COLO668 (cell line): Measurements from ENCODE around the gene MYB.
"Not testable (repeated sequence)": the region's sequence is repeated elsewhere in the genome, so short reads cannot be mapped to it uniquely, and the experiment has no call there.

Experiments used
- DNase-seq: peaks from one replicate; lab custom pipeline; 2025; ENCODE audit not compliant: unreplicated experiment; lab: John Stamatoyannopoulos, UW

The MYB gene

GRCh38 chr6:135163440-135163738 lies 17.7 kb upstream of the MYB start:
- DNase-seq = no peak

DNA sequence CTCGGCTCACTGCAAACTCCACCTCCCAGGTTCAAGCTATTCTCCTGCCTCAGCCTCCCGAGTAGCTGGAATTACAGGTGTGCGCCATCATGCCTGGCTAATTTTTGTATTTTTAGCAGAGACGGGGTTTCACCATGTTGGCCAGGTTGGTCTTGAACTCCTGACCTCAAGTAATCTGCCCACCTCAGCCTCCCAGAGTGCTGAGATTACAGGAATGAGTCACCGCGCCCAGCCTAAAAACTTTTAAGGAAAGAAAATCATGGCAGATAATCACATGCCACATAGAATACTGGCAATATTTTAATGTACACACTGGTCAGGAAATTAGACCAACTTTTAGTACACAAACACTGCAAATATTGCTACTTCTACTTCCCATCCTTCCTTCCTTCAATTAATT lies 16.7 kb upstream of the MYB start:
- DNase-seq = not testable (repeated sequence)

- no peak for DNase-seq
These were observed 16.1 kb upstream of the MYB start for GRCh38 chr6:135165031-135165430.

- no peak for DNase-seq
These were observed 14.6 kb upstream of the MYB start for GRCh38 chr6:135166515-135166914.

GRCh38 chr6:135167617-135168016 lies 13.5 kb upstream of the MYB start:
- DNase-seq = no peak

DNA sequence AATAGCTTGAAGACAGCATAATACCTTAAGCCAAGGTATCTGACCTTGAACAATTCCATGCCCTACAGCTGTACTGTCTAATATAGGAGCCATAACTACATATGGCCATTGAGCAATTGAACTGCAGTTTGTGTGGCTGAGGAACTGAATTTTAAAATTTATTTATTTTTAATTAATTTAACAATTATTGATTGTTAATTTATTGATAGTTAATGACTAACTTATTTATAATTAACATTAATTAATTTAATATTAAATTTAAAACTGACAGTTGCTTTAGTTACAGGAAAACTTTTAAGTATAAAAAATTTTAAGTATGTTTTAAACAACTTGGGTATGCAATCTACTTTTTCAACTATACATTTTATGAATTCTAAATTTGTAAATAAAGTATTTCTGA lies 12.3 kb upstream of the MYB start:
- no peak for DNase-seq

DNA sequence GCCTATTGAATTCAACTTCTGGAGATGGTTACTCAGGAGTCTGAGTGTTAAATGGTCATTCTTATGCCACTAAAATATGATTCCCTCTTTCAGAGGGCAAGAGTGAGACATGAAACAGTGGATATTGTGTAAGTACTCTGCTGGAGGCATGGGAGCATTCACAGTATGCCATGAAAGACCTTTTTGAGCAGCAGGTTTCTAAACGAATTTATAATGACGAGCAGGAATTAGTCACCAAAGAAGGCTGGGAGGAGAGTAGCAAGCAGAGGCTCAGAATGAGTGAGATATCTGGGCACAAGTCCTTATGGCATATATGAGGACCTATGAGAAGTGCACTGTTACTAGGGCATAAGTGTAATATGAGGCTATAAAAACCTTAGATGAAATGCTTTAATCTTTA lies 10.9 kb upstream of the MYB start:
- DNase-seq = no peak

GRCh38 chr6:135170849-135171248 lies 10.3 kb upstream of the MYB start:
- DNase-seq = no peak

DNA sequence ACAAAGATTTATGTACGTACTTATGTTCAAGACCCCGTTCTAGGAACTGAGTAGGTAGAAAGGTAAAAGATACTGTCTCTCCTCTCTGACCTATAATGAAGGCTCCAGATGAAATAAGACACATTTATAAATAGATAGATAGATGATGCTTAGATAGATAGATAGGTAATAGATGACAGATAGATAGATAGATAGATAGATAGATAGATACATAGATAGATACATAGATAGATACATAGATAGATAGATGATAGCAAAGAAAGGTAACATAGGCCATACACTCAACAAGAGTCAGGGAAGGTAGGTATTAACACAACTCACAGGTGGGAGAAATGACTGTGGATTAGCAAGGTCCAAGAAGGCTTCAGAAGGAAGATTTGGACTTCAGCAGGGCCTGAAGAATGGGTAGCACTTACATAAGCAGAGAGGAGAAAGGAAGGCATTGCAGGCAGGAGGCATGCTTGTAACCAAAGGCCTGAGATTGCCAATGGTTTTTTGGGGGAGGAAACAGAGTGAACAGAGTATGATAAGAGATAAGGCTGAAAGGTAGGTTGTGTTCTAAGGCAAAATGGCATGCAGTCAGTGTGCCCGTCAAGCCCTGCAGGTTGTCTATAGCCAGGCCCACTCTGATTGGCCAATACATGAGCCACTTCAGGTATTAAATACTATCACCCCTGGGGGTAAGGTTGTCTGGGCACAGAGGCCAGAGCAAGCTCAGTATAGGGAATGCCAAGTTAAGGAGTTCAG lies 7.7 kb upstream of the MYB start:
- DNase-seq = no peak

- no peak for DNase-seq
These were observed 7.1 kb upstream of the MYB start for GRCh38 chr6:135173989-135174484.

GRCh38 chr6:135176058-135176457 lies 5.0 kb upstream of the MYB start:
- no peak for DNase-seq

DNA sequence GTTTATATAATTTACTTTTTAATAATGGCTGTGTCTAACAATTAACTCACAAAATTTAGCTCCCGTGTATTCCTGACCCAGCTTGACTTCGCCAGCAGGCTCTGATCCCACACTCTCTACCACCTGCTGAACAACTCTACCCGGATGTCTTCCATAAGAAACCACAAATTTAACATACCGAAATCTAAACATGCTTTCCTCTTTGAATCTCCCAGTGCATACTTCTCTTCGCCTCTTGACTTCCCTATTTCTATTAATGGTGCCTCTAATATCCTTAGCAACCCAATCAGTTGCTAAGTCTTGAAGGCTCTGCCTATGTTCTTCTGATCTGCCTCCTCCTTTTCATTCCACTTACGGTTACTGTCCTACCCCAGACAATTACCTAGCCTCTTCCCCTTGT lies 4.6 kb upstream of the MYB start:
- DNase-seq = no peak

- DNase-seq = no peak
These were observed 1.7 kb upstream of the MYB start for GRCh38 chr6:135179372-135179771.

DNA sequence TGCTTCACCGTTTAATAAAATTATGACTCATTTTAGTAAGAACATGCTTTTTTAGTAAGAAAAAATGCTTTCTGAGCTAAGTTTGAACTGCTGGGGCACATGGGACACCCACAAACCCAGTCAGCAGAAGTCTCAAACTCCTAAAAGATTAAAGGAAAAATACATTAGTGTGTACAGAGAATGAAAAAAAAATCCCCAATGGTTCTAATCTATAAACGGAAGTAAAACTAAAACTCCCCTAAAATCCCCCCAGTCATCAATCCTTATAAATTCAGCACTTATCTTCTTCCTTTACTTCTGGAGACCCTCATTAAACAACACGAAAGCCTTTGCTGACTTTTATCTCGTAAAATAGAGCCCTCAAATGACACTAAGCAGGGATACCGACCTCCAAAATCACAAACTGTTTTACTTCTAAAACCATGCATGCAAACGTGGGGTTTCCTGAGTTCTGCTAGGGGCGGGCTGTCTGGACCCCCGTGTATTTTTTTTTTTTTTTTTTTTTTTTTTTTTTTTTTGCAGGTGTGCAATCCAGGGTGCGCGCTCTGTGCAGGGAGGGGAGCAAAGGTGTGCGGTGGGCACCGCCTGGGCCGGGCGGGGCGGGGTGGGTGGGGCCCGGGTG lies 1.1 kb upstream of the MYB start:
- no peak for DNase-seq

DNA sequence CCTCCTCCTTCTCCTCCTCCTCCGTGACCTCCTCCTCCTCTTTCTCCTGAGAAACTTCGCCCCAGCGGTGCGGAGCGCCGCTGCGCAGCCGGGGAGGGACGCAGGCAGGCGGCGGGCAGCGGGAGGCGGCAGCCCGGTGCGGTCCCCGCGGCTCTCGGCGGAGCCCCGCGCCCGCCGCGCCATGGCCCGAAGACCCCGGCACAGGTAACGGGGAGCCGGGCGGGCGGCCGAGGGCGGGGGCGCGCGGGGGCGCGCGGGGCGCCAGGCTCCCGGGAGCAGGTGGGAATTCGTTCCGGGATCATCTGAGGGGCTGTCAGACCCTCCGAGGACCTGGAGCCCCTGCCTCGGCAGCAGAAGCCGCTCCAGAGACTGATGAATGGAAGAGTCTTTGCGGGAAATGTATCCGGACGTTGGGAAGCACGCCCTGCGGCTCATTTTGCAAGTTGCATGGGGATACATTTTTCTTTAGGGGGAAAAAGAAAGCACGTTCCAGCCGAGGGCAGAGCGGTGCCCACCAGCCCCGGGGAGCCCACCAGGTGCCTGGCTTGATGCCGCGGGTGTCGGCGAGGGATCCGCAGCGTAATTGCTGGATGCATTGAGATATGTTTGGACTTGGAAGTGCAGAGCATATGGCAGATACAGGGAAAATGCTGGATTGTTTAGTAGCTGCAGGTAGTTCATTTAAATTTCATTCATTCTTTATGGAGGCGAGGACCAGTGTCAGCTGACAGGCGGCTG lies 394 bp downstream of the MYB start:
- peak; percentile 39 for DNase-seq

- peak; percentile 69 for DNase-seq
These were observed 1.2 kb downstream of the MYB start for GRCh38 chr6:135182071-135183001.

GRCh38 chr6:135183002-135183531 lies 2.0 kb downstream of the MYB start:
- peak; percentile 68 for DNase-seq

DNA sequence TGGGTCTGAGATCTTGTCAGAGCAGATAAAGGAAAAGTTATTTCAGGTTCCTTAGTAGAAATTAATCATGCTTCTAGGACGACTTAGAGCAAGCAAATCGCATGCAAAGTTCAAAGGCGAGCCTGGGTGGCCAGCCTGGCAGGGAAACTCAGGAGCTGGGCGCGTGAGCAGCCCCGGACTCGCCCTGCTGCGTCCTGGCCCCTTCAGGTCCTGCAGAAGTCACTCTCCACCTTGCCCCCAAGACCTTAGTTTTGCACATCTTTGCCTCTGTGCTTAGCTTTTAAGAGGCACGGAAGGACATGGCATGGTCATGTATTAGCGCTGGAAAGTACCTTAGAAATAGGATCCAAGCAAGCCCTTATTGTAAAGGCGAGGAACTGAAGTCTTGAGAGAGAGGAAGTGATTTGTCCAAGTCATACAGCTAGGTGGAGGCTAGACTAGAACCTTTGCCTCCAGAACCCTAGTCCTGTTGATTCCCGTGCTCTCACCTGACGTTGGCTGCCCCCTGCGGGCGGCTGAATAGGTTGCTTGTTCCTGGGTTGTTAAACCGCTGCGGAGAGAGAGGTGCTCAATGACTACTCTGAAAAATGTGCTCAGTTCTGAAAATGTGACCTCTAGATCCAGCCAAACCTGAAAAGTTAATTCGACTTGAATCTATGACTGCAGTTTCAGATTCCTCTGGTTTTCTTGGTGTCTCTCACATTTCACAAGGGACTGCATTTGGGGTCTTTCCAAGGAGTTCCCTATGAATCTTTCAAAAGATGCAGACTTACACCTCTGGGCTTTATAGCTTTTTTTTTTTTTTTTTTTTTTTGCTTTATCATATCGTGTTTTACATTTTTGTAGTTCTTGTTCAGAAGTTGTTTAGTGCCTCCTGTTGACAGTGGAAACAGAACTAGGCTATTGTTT lies 2.7 kb downstream of the MYB start:
- DNase-seq = peak; percentile 50

DNA sequence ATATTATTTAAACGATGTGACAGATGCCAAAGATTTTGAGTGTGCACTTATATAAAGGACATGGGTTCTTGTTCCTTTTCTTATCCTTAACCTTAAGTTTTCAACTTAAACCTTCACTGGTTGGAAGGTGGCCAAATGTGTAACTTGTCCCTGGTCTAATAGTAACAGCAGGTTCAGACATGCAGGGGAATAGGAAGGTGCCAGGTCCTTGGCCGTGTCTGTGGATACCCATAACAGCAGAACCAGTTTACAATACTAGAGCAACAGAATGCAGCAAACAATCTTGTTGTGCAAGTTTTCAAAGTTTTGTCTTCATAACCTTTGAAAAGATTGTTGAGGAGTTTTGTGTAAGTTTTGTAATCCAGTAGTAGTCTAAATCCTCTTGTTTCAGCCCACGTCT lies 4.4 kb downstream of the MYB start:
- no peak for DNase-seq

- no peak for DNase-seq
These were observed 5.1 kb downstream of the MYB start for GRCh38 chr6:135186255-135186654.
